ENCODE measurements around the gene HNRNPK.

Gene HNRNPK

GRCh38 chr9:84000186-84000585 lies 20.2 kb upstream of the HNRNPK start:
- H3K4me3 ChIP-seq (ENCODE audit: low read depth, low read length): no peak overlapping the region
- TF ChIP-seq CTCF (IDR thresholded peaks at IDR 0.05; ENCODE audit: borderline replicate concordance, insufficient read depth, low read depth, low read length): no peak

- H3K4me3 ChIP-seq (ENCODE audit: low read depth, low read length): no peak overlapping the region
- TF ChIP-seq CTCF (IDR thresholded peaks at IDR 0.05; ENCODE audit: borderline replicate concordance, insufficient read depth, low read depth, low read length): no peak
Measured at GRCh38 chr9:83999141-83999918, 19.3 kb upstream of the HNRNPK start.

GRCh38 chr9:83996126-83996525 lies 16.1 kb upstream of the HNRNPK start:
- no peak overlapping the region for H3K4me3 ChIP-seq (ENCODE audit: low read depth, low read length)
- TF ChIP-seq CTCF (IDR thresholded peaks at IDR 0.05; ENCODE audit: borderline replicate concordance, insufficient read depth, low read depth, low read length): no peak

GRCh38 chr9:83992901-83993300 lies 12.9 kb upstream of the HNRNPK start:
- TF ChIP-seq CTCF (IDR thresholded peaks at IDR 0.05; ENCODE audit: borderline replicate concordance, insufficient read depth, low read depth, low read length): no peak
- H3K4me3 ChIP-seq (ENCODE audit: low read depth, low read length): no peak overlapping the region

GRCh38 chr9:83992407-83992806 lies 12.4 kb upstream of the HNRNPK start:
- H3K4me3 ChIP-seq (ENCODE audit: low read depth, low read length): no peak overlapping the region
- no peak for TF ChIP-seq CTCF (IDR thresholded peaks at IDR 0.05; ENCODE audit: borderline replicate concordance, insufficient read depth, low read depth, low read length)

- no peak overlapping the region for H3K4me3 ChIP-seq (ENCODE audit: low read depth, low read length)
Measured at GRCh38 chr9:83991355-83991754, 11.3 kb upstream of the HNRNPK start.

More at GRCh38 chr9:83991355-83991754, 11.3 kb upstream of the HNRNPK start:
- no peak for TF ChIP-seq CTCF (IDR thresholded peaks at IDR 0.05; ENCODE audit: borderline replicate concordance, insufficient read depth, low read depth, low read length)

Measured in GM12875 (cell line).